GM18861 (cell line): ENCODE data around the gene DCDC2.
"Not testable (repeated sequence)": the region's sequence is repeated elsewhere in the genome, so short reads cannot be mapped to it uniquely, and the experiment has no call there.

ENCODE experiments used
- ATAC-seq: cut with Tn5 transposase; IDR thresholded peaks from one replicate; pipeline ENCODE4 v1.9.1; 2021; ENCODE audit not compliant: unreplicated experiment

DCDC2 gene

GRCh38 chr6:24357336-24358218 lies at the start of gene DCDC2:
Gene DCDC2 (minus strand): TSS chr6:24358059. CDS start chr6:24357750, 309 bp downstream.
- no peak for ATAC-seq

GRCh38 chr6:24405262-24405661 lies 47.4 kb upstream of the DCDC2 start:
- no peak for ATAC-seq

GRCh38 chr6:24403501-24403824 lies 45.6 kb upstream of the DCDC2 start:
- no peak for ATAC-seq

- ATAC-seq = peak; percentile 93
Measured at GRCh38 chr6:24402697-24403500, 45.0 kb upstream of the DCDC2 start, which contains the start of gene MRS2. Gene MRS2 (plus strand): TSS chr6:24402936. CDS start chr6:24403047, 111 bp downstream.

- no peak for ATAC-seq
Measured at GRCh38 chr6:24401458-24401857, 43.6 kb upstream of the DCDC2 start.

- not testable (repeated sequence) for ATAC-seq
Measured at GRCh38 chr6:24400045-24401039, 42.5 kb upstream of the DCDC2 start.

- ATAC-seq = no peak
Measured at GRCh38 chr6:24397631-24398030, 39.8 kb upstream of the DCDC2 start.

GRCh38 chr6:24396824-24397223 lies 39.0 kb upstream of the DCDC2 start:
- ATAC-seq = no peak

- no peak for ATAC-seq
Measured at GRCh38 chr6:24394780-24395437, 37.0 kb upstream of the DCDC2 start.

- ATAC-seq = no peak
Measured at GRCh38 chr6:24394061-24394779, 36.4 kb upstream of the DCDC2 start.

- ATAC-seq = peak; percentile 90
Measured at GRCh38 chr6:24391756-24392405, 34.0 kb upstream of the DCDC2 start.

GRCh38 chr6:24391208-24391607 lies 33.3 kb upstream of the DCDC2 start:
- ATAC-seq = no peak

- no peak for ATAC-seq
Measured at GRCh38 chr6:24387818-24388217, 30.0 kb upstream of the DCDC2 start.

- no peak for ATAC-seq
Measured at GRCh38 chr6:24385536-24386269, 27.8 kb upstream of the DCDC2 start.

- not testable (repeated sequence) for ATAC-seq
Measured at GRCh38 chr6:24384369-24385130, 26.7 kb upstream of the DCDC2 start.

- ATAC-seq = not testable (repeated sequence)
Measured at GRCh38 chr6:24382891-24383494, 25.1 kb upstream of the DCDC2 start.

- no peak for ATAC-seq
Measured at GRCh38 chr6:24382220-24382540, 24.3 kb upstream of the DCDC2 start.
